ENCODE measurements around the gene ISCU.

Gene ISCU

GRCh38 chr12:108613548-108613947 is 51.2 kb downstream of the ISCU start:
- no peak overlapping the region for H3K27ac ChIP-seq
- no peaks in the 10 kb centered on the region for H3K36me3 ChIP-seq (replicated peaks)
- no peak for DNase-seq
- TF ChIP-seq, protein P1, sequence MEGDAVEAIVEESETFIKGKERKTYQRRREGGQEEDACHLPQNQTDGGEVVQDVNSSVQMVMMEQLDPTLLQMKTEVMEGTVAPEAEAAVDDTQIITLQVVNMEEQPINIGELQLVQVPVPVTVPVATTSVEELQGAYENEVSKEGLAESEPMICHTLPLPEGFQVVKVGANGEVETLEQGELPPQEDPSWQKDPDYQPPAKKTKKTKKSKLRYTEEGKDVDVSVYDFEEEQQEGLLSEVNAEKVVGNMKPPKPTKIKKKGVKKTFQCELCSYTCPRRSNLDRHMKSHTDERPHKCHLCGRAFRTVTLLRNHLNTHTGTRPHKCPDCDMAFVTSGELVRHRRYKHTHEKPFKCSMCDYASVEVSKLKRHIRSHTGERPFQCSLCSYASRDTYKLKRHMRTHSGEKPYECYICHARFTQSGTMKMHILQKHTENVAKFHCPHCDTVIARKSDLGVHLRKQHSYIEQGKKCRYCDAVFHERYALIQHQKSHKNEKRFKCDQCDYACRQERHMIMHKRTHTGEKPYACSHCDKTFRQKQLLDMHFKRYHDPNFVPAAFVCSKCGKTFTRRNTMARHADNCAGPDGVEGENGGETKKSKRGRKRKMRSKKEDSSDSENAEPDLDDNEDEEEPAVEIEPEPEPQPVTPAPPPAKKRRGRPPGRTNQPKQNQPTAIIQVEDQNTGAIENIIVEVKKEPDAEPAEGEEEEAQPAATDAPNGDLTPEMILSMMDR (IDR thresholded peaks at IDR 0.05; ENCODE audit: low read depth, low read length, missing control alignments): no peak
- H3K4me3 ChIP-seq (ENCODE audit: low read depth, low read length): no peak overlapping the region
- H3K27me3 ChIP-seq (replicated peaks): no peaks in the 10 kb centered on the region
- in situ Hi-C loops (cut with HindIII; ENCODE audit: low pct_ligation_motif_present, low sequenced_read_pairs): no loop called here

DNA sequence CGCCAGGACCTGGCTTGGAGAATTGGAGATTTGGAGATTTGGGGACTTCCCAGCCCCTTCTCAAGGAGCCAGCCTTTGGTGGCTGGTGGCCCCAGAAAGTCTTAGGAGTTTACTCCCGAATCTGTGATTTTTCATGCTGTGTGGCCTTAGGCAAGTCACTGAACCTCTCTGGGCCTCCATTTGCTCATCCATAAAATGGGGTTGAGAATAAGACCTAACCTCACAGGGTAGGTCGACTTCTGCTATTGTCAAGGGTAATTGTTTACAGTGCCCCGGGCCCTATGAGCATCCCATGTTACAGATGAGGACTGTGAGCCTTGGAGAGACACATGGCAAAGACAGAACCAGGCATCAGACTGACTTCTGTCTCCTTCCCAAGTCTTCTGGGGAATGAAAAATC is 51.6 kb downstream of the ISCU start:
- no peak for DNase-seq
- TF ChIP-seq, protein P1 (IDR thresholded peaks at IDR 0.05; ENCODE audit: low read depth, low read length, missing control alignments): no peak
- H3K36me3 ChIP-seq (replicated peaks): no peaks in the 10 kb centered on the region
- in situ Hi-C loops (cut with HindIII; ENCODE audit: low pct_ligation_motif_present, low sequenced_read_pairs): no loop called here
- H3K4me3 ChIP-seq (ENCODE audit: low read depth, low read length): no peak overlapping the region
- H3K27ac ChIP-seq: no peak overlapping the region
- no peaks in the 10 kb centered on the region for H3K27me3 ChIP-seq (replicated peaks)

DNA sequence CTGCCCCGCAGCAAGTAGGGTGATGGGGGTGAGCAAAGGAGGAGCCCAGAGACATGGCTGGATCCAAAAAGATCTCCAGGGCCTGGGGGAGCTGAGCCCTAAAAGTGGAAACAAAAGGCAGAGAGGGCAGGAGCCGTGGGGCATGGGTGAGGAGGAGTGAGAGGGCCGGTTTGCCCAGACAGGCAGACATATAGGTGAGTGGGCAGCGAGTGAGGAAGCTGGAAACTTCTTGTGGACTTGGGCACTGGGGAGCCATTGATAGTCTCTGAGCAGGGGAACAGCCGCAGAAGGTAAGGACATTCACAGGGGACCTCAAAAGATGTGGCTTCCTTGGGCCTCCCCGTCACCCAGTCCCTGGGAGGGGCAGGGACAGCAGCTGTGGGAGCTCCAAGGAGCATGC is 52.2 kb downstream of the ISCU start:
- H3K27me3 ChIP-seq (replicated peaks): no peaks in the 10 kb centered on the region
- no peaks in the 10 kb centered on the region for H3K36me3 ChIP-seq (replicated peaks)
- in situ Hi-C loops (cut with HindIII; ENCODE audit: low pct_ligation_motif_present, low sequenced_read_pairs): no loop called here

GRCh38 chr12:108615918-108616317 is 53.5 kb downstream of the ISCU start:
- H3K27ac ChIP-seq: no peak overlapping the region
- H3K4me3 ChIP-seq (ENCODE audit: low read depth, low read length): no peak overlapping the region
- H3K27me3 ChIP-seq (replicated peaks): no peaks in the 10 kb centered on the region
- TF ChIP-seq, protein P1 (IDR thresholded peaks at IDR 0.05; ENCODE audit: low read depth, low read length, missing control alignments): no peak
- in situ Hi-C loops (cut with HindIII; ENCODE audit: low pct_ligation_motif_present, low sequenced_read_pairs): no loop called here
- no peak for DNase-seq
- no peaks in the 10 kb centered on the region for H3K36me3 ChIP-seq (replicated peaks)

More for the DNA sequence above, 52.2 kb downstream of the ISCU start:
- H3K27ac ChIP-seq: no peak overlapping the region
- TF ChIP-seq, protein P1 (IDR thresholded peaks at IDR 0.05; ENCODE audit: low read depth, low read length, missing control alignments): no peak
- H3K4me3 ChIP-seq (ENCODE audit: low read depth, low read length): no peak overlapping the region
- DNase-seq: no peak

GRCh38 chr12:108616359-108616758 is 54.0 kb downstream of the ISCU start:
- H3K27ac ChIP-seq: no peak overlapping the region
- no peaks in the 10 kb centered on the region for H3K36me3 ChIP-seq (replicated peaks)
- no peaks in the 10 kb centered on the region for H3K27me3 ChIP-seq (replicated peaks)
- H3K4me3 ChIP-seq (ENCODE audit: low read depth, low read length): no peak overlapping the region
- TF ChIP-seq, protein P1 (IDR thresholded peaks at IDR 0.05; ENCODE audit: low read depth, low read length, missing control alignments): no peak
- no peak for DNase-seq
- in situ Hi-C loops (cut with HindIII; ENCODE audit: low pct_ligation_motif_present, low sequenced_read_pairs): no loop called here

Data from brain microvascular endothelial cell (primary cell).